OCI-M2 (cell line): Measurements from ENCODE around the gene TUBB6.

ENCODE experiments used
- DNase-seq: peaks from one replicate; lab custom pipeline; 2025; ENCODE audit not compliant: unreplicated experiment; lab: John Stamatoyannopoulos, UW

The TUBB6 gene

GRCh38 chr18:12307701-12308385 is at the start of gene TUBB6:
Gene TUBB6, plus strand, starts transcription at chr18:12308241. Its CDS starts 52 bp downstream, at chr18:12308293.
- DNase-seq: no peak

- DNase-seq: no peak
Observed at GRCh38 chr18:12258719-12259705, 49.0 kb upstream of the TUBB6 start.

- DNase-seq: no peak
Observed at GRCh38 chr18:12262748-12263147, 45.3 kb upstream of the TUBB6 start.

- no peak for DNase-seq
Observed at GRCh38 chr18:12264864-12265263, 43.2 kb upstream of the TUBB6 start.

GRCh38 chr18:12271376-12272235 is 36.4 kb upstream of the TUBB6 start:
- peak; percentile 11 for DNase-seq

- DNase-seq: no peak
Observed at GRCh38 chr18:12274793-12275192, 33.2 kb upstream of the TUBB6 start.

- no peak for DNase-seq
Observed at GRCh38 chr18:12276736-12277554, 31.1 kb upstream of the TUBB6 start.

GRCh38 chr18:12278215-12278671 is 29.8 kb upstream of the TUBB6 start:
- DNase-seq: no peak

- no peak for DNase-seq
Observed at GRCh38 chr18:12278741-12279682, 29.0 kb upstream of the TUBB6 start.

GRCh38 chr18:12279781-12280531 is 28.1 kb upstream of the TUBB6 start:
- DNase-seq: no peak

GRCh38 chr18:12281861-12282260 is 26.2 kb upstream of the TUBB6 start:
- no peak for DNase-seq

- DNase-seq: no peak
Observed at GRCh38 chr18:12282442-12283039, 25.5 kb upstream of the TUBB6 start.

- DNase-seq: no peak
Observed at GRCh38 chr18:12283256-12283655, 24.8 kb upstream of the TUBB6 start.

GRCh38 chr18:12283666-12284065 is 24.4 kb upstream of the TUBB6 start:
- DNase-seq: no peak

GRCh38 chr18:12287131-12287681 is 20.8 kb upstream of the TUBB6 start:
- no peak for DNase-seq

GRCh38 chr18:12287684-12288402 is 20.2 kb upstream of the TUBB6 start:
- no peak for DNase-seq

- no peak for DNase-seq
Observed at GRCh38 chr18:12288403-12288755, 19.7 kb upstream of the TUBB6 start.
